CD4-positive, alpha-beta T cell treated with Interleukin-17A for 4 hours (primary cell): ENCODE data around the gene ZNF25.
"Not testable (repeated sequence)": the region's sequence is repeated elsewhere in the genome, so short reads cannot be mapped to it uniquely, and the experiment has no call there.

Experiments
- DNase-seq: peaks from one replicate; pipeline ENCODE4 v3.0.0-alpha.2; 2020; ENCODE audit warnings: mixed read lengths

Gene ZNF25

GRCh38 chr10:37937864-37938263 lies 38.6 kb downstream of the ZNF25 start:
- no peak for DNase-seq

- DNase-seq, result no peak
Measured at GRCh38 chr10:37934791-37935190, 41.7 kb downstream of the ZNF25 start.

GRCh38 chr10:37930423-37930822 lies 46.0 kb downstream of the ZNF25 start:
- no peak for DNase-seq

- DNase-seq, result not testable (repeated sequence)
Measured at GRCh38 chr10:37908165-37908564, 68.3 kb downstream of the ZNF25 start.

GRCh38 chr10:37906382-37906781 lies 70.1 kb downstream of the ZNF25 start:
- no peak for DNase-seq
